Rectal smooth muscle tissue (tissue), 1 donor: Measurements from ENCODE around the gene ENTPD8.
"Not testable (repeated sequence)": the region's sequence is repeated elsewhere in the genome, so short reads cannot be mapped to it uniquely, and the experiment has no call there.

Experiments used
- H3K27ac ChIP-seq: one replicate; pipeline ENCODE4 v1.7.0; 2013; ENCODE audit warnings: low read depth, low read length, inconsistent platforms
- H3K27me3 ChIP-seq: one replicate; pipeline ENCODE4 v1.7.0; 2013; ENCODE audit warnings: low read length; ENCODE audit not compliant: control insufficient read depth, insufficient read depth
- H3K36me3 ChIP-seq: one replicate; pipeline ENCODE4 v1.7.0; 2013; ENCODE audit warnings: low read length; ENCODE audit not compliant: control insufficient read depth, insufficient read depth
- H3K4me1 ChIP-seq: one replicate; pipeline ENCODE4 v1.7.0; 2013; ENCODE audit warnings: low read length; ENCODE audit not compliant: control insufficient read depth, insufficient read depth
- H3K4me3 ChIP-seq: one replicate; pipeline ENCODE4 v1.7.0; 2013; ENCODE audit warnings: low read length
- H3K9ac ChIP-seq: one replicate; pipeline ENCODE4 v1.7.0; 2013; ENCODE audit warnings: low read length

The ENTPD8 gene

DNA sequence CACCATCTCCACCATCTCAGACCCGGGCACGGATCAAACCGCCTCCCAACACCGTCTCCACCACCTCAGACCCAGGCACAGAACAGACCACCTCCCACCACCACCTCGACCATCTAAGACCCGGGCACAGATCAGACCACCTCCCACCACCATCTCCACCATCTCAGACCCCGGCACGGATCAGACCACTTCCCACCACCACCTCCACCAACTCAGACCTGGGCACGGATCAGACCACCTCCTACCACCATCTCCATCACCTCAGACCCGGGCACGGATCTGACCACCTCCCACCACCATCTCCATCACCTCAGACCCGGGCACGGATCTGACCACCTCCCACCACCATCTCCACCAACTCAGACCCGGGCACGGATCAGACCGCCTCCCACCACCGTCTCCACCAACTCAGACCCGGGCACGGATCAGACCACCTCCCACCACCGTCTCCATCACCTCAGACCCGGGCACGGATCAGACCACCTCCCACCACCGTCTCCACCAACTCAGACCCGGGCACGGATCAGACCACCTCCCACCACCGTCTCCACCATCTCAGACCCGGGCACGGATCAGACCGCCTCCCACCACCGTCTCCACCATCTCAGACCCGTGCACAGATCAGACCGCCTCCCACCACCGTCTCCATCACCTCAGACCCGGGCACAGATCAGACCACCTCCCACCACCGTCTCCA lies 25.4 kb upstream of the ENTPD8 start:
- not testable (repeated sequence) for H3K9ac ChIP-seq, H3K36me3 ChIP-seq, H3K4me1 ChIP-seq, H3K27ac ChIP-seq, H3K4me3 ChIP-seq, H3K27me3 ChIP-seq

DNA sequence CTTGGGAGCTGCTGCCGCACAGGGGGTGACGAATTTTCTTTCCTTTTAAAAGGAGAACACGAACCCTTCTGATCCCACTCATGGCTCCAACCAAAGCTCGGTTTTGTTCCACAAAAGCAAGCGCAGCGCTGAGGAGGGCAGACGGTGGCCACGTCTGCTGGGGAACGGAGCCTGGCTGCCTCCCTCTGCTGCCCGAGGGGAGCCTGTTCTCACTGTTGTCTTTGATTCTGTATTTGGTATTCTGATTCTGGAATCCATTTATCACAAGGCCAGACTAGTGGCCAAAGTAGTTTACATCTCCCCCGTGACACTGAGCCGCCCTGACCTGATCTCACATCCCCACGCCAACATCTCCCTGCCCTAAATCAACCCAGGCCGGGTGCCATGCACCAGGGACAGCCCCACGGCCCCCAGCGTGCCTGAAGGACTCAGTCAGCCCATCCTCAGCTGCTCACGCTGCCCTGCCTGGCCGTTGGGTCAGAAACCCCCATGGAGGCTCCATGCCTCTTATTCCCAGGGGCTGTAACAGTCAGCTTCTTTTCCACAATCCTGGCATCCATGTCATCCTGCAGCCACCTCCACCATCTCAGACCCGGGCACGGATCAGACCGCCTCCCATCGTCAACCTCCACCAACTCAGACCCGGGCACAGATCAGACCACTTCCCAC lies 24.7 kb upstream of the ENTPD8 start:
- Histone ChIP-seq H3K27ac (no peak overlapping the region), H3K36me3 (no peaks in the 10 kb centered on the region), H3K27me3 (no peaks in the 10 kb centered on the region), H3K4me1 (no peaks in the 10 kb centered on the region), H3K4me3 (no peak overlapping the region), H3K9ac (no peak overlapping the region)

DNA sequence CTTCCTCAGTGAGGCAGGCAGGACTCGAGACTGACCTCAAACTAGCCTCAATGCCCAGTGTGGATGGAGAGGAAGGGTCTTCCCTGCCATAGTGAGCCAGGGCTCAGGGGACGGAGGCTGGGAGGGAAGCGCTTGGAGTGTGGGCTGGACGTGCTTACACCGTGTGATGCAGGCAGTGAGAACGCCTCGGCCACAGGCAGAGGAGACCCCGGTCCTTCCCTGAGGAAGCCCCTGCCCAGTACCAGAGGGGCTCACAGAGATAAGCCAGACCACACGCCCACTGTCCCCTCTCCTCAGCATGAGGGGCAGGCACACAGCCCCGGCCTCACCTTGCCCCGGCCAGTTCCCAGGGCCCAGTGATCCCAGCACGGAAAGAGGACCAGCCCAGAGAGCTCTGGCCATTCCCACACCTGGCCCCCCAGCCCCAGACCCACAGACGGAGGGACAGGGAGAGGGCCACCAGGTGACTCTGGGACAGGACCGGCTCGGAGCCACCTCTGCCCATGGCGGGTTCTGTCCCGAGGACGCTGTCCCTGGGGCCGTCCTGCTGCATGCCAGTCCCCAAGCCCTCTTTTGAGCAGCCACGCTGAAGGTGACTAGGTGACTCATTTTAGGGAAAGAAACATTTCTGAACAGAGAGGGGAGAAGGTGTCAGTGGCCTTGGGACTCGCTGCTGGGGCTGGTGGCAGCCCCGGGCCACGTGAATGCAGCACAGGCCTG lies 24.0 kb upstream of the ENTPD8 start:
- no peak overlapping the region for H3K27ac ChIP-seq

DNA sequence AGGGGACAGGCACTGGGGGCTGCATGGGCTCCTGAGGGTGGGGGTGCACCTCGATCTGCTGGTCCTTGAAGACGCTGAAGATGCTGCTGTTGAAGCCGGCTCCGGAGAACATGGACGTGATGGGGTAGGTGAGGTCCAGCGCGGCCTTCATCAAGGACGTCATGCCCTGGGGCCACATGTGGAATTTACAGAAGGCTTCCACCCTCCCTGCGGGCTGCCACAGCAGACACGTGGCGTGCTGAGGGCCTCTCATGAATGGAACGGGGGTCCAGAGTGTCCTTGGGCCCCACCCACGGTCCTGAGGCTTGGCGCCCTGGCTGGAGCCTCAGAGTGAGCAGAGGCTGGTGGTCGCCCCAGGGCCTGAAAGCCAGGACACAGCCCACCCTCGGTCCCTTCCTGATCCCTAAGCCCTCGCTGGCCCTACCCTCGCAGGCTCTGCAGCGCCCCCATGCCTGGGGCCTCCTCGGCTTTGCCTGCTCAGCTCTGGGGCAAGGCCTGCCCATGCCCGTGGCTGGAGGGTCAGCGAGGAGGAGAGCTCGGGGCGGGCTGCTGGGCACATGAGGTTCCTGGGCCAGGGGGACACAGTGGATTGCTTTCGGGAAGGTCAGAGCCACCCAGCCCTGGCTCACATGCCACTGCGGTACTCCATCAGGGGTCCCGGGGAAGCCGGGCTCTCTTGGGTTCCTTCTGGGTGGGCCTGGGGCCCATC lies 23.3 kb upstream of the ENTPD8 start:
- Histone ChIP-seq H3K27me3 (no peaks in the 10 kb centered on the region), H3K36me3 (no peaks in the 10 kb centered on the region), H3K4me1 (no peaks in the 10 kb centered on the region), H3K4me3 (no peak overlapping the region), H3K27ac (no peak overlapping the region), H3K9ac (no peak overlapping the region)

More for the DNA sequence above, 24.0 kb upstream of the ENTPD8 start:
- no peaks in the 10 kb centered on the region for H3K4me1 ChIP-seq
- no peak overlapping the region for H3K4me3 ChIP-seq
- no peaks in the 10 kb centered on the region for H3K27me3 ChIP-seq
- no peak overlapping the region for H3K9ac ChIP-seq
- H3K36me3 ChIP-seq = no peaks in the 10 kb centered on the region

DNA sequence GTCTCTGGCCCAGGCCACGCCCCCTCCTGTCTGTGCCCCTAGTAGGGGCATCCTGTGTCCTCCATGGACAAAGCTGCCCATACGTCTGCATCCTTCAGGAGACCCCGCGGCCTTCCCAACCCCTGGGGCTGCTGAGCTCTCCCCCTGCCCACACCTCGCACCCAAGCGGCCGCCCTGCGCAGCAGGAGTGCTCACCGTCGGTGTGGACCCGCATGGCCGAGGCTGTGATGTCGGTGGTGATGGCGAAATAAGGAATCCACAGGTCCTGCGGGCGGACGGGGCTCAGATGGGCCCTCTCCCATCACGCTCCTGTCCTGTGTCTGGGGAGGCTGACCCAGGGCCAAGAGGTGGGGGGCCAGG lies 22.8 kb upstream of the ENTPD8 start:
- H3K27me3 ChIP-seq = no peaks in the 10 kb centered on the region
- H3K27ac ChIP-seq = no peak overlapping the region
- no peaks in the 10 kb centered on the region for H3K36me3 ChIP-seq
- H3K4me3 ChIP-seq = no peak overlapping the region
- no peak overlapping the region for H3K9ac ChIP-seq
- H3K4me1 ChIP-seq = no peaks in the 10 kb centered on the region

DNA sequence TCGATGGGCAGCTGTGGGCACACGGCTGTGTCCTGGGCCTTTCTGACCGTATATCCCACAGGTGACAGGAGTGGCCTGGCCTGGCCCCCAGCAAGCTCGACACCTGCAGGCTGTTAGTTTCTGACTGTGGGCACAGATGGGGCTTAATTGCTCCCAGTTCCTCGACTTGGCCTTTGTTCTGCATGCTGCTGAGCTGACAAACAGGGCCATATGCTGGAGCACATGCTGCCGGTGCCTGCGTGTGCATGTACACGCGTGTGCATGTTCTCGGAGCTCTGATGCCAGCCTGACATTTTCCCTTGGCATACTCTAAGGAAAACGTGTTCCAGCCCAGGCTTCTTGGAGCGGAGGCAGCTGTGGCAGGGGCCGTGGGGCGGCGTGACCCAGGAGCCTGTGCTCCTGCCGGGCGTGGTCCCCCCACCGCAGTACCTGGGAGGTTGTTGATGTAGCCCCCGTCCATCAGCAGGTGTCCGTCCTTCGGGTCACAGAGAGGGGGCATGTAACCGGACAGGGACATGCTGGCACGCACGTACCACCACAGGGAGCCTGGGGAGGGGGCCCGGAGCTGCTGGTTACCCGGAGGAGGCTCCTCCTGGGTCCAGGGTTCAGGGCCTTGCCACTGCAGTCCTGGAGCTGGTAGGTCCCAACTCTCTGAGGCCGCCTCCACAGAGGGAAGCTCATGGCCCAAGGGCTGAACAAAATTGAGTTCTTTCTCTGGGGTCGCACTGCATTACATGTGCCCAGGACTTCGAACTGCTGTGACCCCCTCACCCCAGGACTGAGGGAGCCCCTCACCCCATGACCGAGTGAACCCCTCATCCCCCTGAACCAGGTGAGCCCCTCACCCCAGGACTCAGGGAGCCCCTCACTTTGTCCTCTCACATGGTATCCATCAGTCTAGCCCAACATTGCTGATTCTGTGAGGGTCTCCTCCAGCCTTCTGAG lies 22.1 kb upstream of the ENTPD8 start:
- H3K27ac ChIP-seq = no peak overlapping the region
- H3K36me3 ChIP-seq = no peaks in the 10 kb centered on the region
- no peak overlapping the region for H3K9ac ChIP-seq
- H3K4me1 ChIP-seq = peaks cover 2% of the 10 kb centered on the region
- no peaks in the 10 kb centered on the region for H3K27me3 ChIP-seq
- H3K4me3 ChIP-seq = no peak overlapping the region

DNA sequence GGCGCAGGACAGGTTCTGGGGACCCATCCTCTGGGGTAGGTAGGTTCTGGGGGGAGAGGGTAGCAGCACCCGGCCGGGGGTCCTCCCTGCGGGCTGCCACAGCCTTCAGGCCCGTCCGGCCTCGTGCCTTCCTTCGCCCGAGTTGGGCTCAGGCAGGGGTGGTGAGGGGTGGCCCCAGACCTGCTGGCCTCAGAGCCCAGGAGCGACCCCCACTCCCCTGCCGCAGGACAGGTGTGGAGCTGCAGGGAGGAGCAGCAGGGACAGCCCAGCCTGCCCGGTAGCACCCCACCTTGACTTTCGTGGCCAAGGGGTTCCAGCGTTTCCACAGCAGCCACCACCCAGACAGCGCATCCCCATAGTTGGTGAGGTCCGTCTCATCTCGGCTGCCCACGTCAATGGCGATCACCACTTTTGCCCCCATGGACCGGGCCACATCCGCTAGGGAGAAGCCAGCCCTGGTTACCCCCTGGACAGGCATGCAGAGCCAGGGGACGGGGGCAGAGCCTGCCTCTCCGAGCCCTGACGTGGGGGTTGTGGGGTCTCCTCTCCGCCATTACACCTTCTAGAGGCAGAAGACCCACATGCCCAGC lies 21.3 kb upstream of the ENTPD8 start:
- Histone ChIP-seq H3K4me3 (no peak overlapping the region), H3K27me3 (no peaks in the 10 kb centered on the region), H3K4me1 (peaks cover 6% of the 10 kb centered on the region), H3K9ac (no peak overlapping the region), H3K27ac (no peak overlapping the region), H3K36me3 (no peaks in the 10 kb centered on the region)

DNA sequence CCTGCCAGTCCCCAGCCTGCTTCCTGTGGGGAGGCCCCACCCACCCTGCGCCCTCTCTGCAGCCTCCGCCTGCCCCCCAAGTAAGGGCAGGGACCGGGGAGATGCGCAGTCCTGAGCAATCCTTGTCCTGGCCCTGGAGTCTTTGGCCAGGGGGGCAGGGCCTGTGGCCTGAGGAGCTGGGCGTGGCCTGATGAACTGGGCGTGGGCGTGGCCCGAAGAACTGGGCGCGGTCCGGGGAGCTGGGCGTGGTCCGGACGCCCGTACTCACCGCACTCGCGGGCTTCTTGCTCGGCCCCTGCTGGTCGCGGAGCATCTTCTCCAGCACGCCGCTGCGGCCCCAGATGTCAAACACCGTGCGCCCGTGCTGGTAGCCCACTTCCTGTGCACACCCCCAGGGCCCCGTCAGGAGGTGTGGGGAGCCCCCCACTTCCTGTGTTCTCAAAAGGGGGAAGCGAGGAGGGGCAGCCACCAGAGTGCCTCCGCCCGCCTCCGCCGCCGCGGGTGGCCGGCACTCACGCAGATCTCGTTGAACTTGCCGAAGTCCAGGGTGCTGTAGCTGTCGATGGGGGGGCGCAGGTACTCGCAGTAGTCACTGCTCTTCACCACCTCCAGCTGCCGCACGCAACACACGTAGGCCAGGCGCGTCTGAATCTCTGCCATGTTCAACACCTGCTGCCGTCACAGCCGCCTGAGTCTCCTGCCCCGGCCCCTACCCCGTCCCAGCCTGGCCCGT lies 20.7 kb upstream of the ENTPD8 start:
- Histone ChIP-seq H3K4me1 (peaks cover 6% of the 10 kb centered on the region), H3K9ac (no peak overlapping the region), H3K4me3 (peak overlapping the region; percentile 25), H3K36me3 (no peaks in the 10 kb centered on the region), H3K27ac (no peak overlapping the region), H3K27me3 (no peaks in the 10 kb centered on the region)

DNA sequence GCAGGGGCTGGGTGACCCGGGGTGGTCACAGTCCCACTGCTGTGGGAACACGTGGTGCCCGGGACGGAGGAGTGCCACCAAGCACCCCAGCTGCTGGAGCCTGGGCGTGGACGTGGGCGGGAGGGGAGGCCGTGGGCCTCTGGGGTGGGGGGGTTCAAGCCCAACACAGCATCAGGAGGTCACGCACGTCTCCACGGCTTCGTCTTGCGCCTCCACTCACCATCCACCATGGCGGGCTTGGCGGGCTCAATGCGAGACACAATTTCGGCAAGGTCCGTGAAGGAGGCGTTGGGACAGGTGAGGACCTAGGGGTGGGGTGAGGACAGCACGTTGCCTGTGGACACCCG lies 20.1 kb upstream of the ENTPD8 start:
- no peak overlapping the region for H3K9ac ChIP-seq
- no peak overlapping the region for H3K4me3 ChIP-seq
- H3K4me1 ChIP-seq = peaks cover 6% of the 10 kb centered on the region

DNA sequence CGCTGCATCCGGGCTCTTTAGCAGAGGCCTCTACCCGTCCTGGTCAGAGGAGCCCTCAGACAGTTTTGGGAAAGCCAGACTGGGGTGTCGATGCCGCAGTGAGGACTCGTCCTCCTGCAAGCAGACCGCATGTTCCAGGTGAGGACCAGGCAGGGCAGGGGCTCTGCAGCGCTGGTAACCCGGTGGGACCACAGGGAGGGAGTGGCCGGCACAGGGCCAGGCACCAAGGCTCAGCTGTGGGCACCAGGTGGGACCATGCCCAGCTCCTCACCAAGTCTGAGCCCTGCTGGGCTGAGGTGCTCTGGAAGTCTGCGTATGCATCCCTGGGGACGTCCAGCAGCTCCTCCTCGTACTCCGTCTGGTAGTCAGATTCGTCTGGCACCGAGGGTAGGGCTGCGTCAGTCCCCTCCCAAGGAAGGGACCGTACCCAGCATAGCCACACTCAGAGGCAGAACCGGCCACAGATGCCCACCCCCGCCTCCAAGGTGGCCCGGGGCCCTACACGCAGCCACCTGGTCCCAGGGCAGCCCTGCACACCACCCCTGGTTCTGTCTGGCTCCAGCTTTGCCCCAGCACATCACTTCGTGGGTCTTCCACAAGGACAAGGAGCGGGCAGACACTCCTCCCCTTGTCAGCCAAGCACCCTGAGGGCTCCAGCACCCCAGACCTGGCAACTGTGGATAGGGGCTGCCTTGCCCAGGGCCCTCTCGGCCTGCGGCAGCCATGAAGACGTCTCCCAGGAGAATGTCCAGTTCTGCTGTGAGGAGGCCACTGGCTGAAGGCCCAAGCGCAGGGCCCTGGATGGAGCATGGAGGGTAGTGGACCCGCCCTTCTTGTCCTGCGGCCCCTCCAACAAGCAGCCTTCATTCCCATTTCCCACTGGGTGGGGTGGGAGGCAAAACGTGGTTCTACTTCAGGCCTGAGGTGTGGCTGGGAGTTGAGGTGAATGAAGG lies 19.5 kb upstream of the ENTPD8 start:
- Histone ChIP-seq H3K27ac (no peak overlapping the region), H3K36me3 (no peaks in the 10 kb centered on the region), H3K27me3 (no peaks in the 10 kb centered on the region), H3K4me3 (no peak overlapping the region), H3K9ac (no peak overlapping the region), H3K4me1 (peaks cover 6% of the 10 kb centered on the region)

More for the DNA sequence above, 20.1 kb upstream of the ENTPD8 start:
- no peak overlapping the region for H3K27ac ChIP-seq
- no peaks in the 10 kb centered on the region for H3K36me3 ChIP-seq
- no peaks in the 10 kb centered on the region for H3K27me3 ChIP-seq
